Neural cell (in vitro differentiated cells): ENCODE measurements around the gene PER2. TPM values are rescaled to one million over a fixed set of nuclear protein-coding genes. Genes with fewer than 3 reads are reported as not detected.

Source experiments
- H2AFZ ChIP-seq: fragments of 200-600, 300-800 bp; sonication (generic), shearing (Covaris generic); 2 replicates; pipeline ENCODE4 v1.6.0; 2014; ENCODE audit warnings: low read depth, mild to moderate bottlenecking, antibody characterized with exemption, low read length, moderate library complexity
- H3F3A ChIP-seq: fragments of 200-600 bp; shearing (Covaris generic); 2 replicates; pipeline ENCODE4 v1.6.1; 2016; ENCODE audit warnings: mild to moderate bottlenecking, moderate library complexity, mixed read lengths, antibody characterized with exemption, low read length; ENCODE audit not compliant: insufficient read depth, poor library complexity, severe bottlenecking
- H3K27ac ChIP-seq: fragments of 200-600, 300-800 bp; sonication (generic), shearing (Covaris generic); 2 replicates; pipeline ENCODE4 v1.5.1; 2014; ENCODE audit warnings: mild to moderate bottlenecking, low read length, moderate library complexity
- H3K27me3 ChIP-seq: fragments of 300-800, 200-600 bp; sonication (generic), shearing (Covaris generic); 2 replicates; pipeline ENCODE4 v1.6.0; 2014; ENCODE audit warnings: mild to moderate bottlenecking, low read depth, low read length, moderate library complexity; ENCODE audit not compliant: insufficient read depth
- H3K36me3 ChIP-seq: fragments of 300-800, 200-600 bp; sonication (generic), shearing (Covaris generic); 2 replicates; pipeline ENCODE4 v1.5.1; 2014; ENCODE audit warnings: mild to moderate bottlenecking, antibody characterized with exemption, low read length, moderate library complexity; ENCODE audit not compliant: insufficient read depth
- H3K4me2 ChIP-seq: fragments of 300-800, 200-600 bp; sonication (generic), shearing (Covaris generic); 2 replicates; pipeline ENCODE4 v1.6.0; 2014; ENCODE audit warnings: mild to moderate bottlenecking, low read length
- H3K4me3 ChIP-seq: fragments of 300-800, 200-600 bp; sonication (generic), shearing (Covaris generic); 2 replicates; pipeline ENCODE4 v1.5.1; 2014; ENCODE audit warnings: mild to moderate bottlenecking, low read length, moderate library complexity
- H3K79me2 ChIP-seq: fragments of 200-600 bp; shearing (Covaris generic); replicated peaks from 2 replicates; pipeline ENCODE4 v1.6.0; 2014; ENCODE audit warnings: mild to moderate bottlenecking, low read length, moderate library complexity; ENCODE audit not compliant: insufficient read depth
- H3K9ac ChIP-seq: fragments of 300-800, 200-600 bp; sonication (generic), shearing (Covaris generic); 2 replicates; pipeline ENCODE4 v1.6.1; 2016; ENCODE audit warnings: mild to moderate bottlenecking, low read length, mixed read lengths
- H3K9me2 ChIP-seq: fragments of 200-600 bp; shearing (Covaris generic); 2 replicates; pipeline ENCODE4 v1.6.1; 2016; ENCODE audit warnings: mild to moderate bottlenecking, low read length, mixed read lengths; ENCODE audit not compliant: insufficient read depth
- H3K9me3 ChIP-seq: fragments of 200-600, 300-800 bp; sonication (generic), shearing (Covaris generic); 2 replicates; pipeline ENCODE4 v1.6.1; 2016; ENCODE audit warnings: mild to moderate bottlenecking, mixed run types, low read length, moderate library complexity, mixed read lengths
- H4K20me1 ChIP-seq: fragments of 200-600 bp; shearing (Covaris generic); 2 replicates; pipeline ENCODE4 v1.6.1; 2016; ENCODE audit warnings: mild to moderate bottlenecking, mixed run types; ENCODE audit not compliant: insufficient read depth
- EP300 ChIP-seq: fragments of 450-650 bp; conservative IDR thresholded peaks from 2 replicates; pipeline ENCODE4 v1.6.1; 2014; ENCODE audit warnings: antibody characterized with exemption, mild to moderate bottlenecking, moderate library complexity; ENCODE audit not compliant: poor library complexity, severe bottlenecking
- EZH2 ChIP-seq: fragments of 200-600, 300-800 bp; shearing (Covaris generic), sonication (generic); IDR thresholded peaks from 2 replicates; pipeline ENCODE4 v1.6.1; 2014; ENCODE audit warnings: antibody characterized with exemption, low read length, borderline replicate concordance, mild to moderate bottlenecking; ENCODE audit not compliant: insufficient read depth, poor library complexity, severe bottlenecking
- MXI1 ChIP-seq: fragments of 450-650 bp; conservative IDR thresholded peaks from 2 replicates; pipeline ENCODE4 v1.6.1; 2014; ENCODE audit warnings: antibody characterized with exemption, mild to moderate bottlenecking; ENCODE audit not compliant: poor library complexity, severe bottlenecking
- POLR2AphosphoS5 ChIP-seq: IDR thresholded peaks from 2 replicates; pipeline ENCODE4 v1.6.1; 2012
- RAD21 ChIP-seq: fragments of 450-650 bp; conservative IDR thresholded peaks from 2 replicates; pipeline ENCODE4 v1.6.1; 2014; ENCODE audit warnings: antibody characterized with exemption, mild to moderate bottlenecking, moderate library complexity
- SMC3 ChIP-seq: fragments of 450-650 bp; conservative IDR thresholded peaks from 2 replicates; pipeline ENCODE4 v1.6.1; 2014; ENCODE audit warnings: antibody characterized with exemption, mild to moderate bottlenecking, moderate library complexity; ENCODE audit not compliant: poor library complexity
- TAF1 ChIP-seq: IDR thresholded peaks from 2 replicates; pipeline ENCODE4 v1.6.1; 2012; ENCODE audit warnings: low read depth
- polyA plus RNA-seq: library from polyadenylated mRNA; depleted of rRNA; stranded (reverse); fragments of >200 nt; gene quantifications from 2 replicates; pipeline ENCODE4 v1.2.3, GENCODE V29; 2014
- TF ChIP-seq, protein P1 (sequence below): IDR thresholded peaks from 2 replicates; pipeline ENCODE4 v1.6.1; 2012; ENCODE audit warnings: borderline replicate concordance
- TF ChIP-seq, protein P2 (sequence below): fragments of 450-650 bp; IDR thresholded peaks from 2 replicates; pipeline ENCODE4 v1.5.1; 2014; ENCODE audit warnings: antibody characterized with exemption, mild to moderate bottlenecking, moderate library complexity; ENCODE audit not compliant: poor library complexity, severe bottlenecking

PER2 gene
- polyA plus RNA-seq, 1 donor from 2014 or later, result 3.2 TPM

DNA sequence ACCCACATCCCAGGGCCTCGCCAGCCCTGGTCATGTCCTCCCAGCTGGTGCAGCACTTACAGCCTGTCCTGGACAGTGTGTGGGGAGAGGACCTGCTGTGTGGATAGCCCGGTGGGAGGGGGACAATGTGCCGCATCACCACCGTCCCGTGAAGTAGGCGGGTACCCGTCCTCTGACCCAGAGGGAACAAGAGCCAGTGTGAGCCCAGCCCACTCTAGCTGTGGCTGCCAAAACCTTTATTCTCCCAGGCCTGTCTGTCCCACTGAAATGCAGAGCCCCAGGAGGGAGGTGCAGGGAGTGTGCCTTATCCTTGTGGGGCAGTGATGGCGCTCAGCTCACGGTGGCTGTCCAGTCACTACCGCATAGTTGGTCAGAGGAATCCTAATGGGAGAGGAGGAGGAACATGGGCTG, 33.6 kb upstream of the PER2 start:
- Histone ChIP-seq H3K4me3 (peak overlapping the region; percentile 82), H3K9me3 (no peaks in the 10 kb centered on the region), H3K9me2 (no peaks in the 10 kb centered on the region), H3K27me3 (no peaks in the 10 kb centered on the region), H3K36me3 (peaks cover 8% of the 10 kb centered on the region), H3K27ac (no peak overlapping the region), H2AFZ (no peak overlapping the region), H3K79me2 (peaks cover 12% of the 10 kb centered on the region), H3K9ac (peak overlapping the region; percentile 67), H4K20me1 (no peaks in the 10 kb centered on the region), H3K4me2 (peak overlapping the region; percentile 57), H3F3A (no peaks in the 10 kb centered on the region)
- TF ChIP-seq EP300, result no peak
- TF ChIP-seq RAD21, result no peak
- TF ChIP-seq TAF1, result no peak
- TF ChIP-seq MXI1, result no peak
- TF ChIP-seq POLR2AphosphoS5, result no peak
- TF ChIP-seq SMC3, result no peak
- TF ChIP-seq, protein P1, sequence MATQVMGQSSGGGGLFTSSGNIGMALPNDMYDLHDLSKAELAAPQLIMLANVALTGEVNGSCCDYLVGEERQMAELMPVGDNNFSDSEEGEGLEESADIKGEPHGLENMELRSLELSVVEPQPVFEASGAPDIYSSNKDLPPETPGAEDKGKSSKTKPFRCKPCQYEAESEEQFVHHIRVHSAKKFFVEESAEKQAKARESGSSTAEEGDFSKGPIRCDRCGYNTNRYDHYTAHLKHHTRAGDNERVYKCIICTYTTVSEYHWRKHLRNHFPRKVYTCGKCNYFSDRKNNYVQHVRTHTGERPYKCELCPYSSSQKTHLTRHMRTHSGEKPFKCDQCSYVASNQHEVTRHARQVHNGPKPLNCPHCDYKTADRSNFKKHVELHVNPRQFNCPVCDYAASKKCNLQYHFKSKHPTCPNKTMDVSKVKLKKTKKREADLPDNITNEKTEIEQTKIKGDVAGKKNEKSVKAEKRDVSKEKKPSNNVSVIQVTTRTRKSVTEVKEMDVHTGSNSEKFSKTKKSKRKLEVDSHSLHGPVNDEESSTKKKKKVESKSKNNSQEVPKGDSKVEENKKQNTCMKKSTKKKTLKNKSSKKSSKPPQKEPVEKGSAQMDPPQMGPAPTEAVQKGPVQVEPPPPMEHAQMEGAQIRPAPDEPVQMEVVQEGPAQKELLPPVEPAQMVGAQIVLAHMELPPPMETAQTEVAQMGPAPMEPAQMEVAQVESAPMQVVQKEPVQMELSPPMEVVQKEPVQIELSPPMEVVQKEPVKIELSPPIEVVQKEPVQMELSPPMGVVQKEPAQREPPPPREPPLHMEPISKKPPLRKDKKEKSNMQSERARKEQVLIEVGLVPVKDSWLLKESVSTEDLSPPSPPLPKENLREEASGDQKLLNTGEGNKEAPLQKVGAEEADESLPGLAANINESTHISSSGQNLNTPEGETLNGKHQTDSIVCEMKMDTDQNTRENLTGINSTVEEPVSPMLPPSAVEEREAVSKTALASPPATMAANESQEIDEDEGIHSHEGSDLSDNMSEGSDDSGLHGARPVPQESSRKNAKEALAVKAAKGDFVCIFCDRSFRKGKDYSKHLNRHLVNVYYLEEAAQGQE, result no peak
- TF ChIP-seq, protein P2, sequence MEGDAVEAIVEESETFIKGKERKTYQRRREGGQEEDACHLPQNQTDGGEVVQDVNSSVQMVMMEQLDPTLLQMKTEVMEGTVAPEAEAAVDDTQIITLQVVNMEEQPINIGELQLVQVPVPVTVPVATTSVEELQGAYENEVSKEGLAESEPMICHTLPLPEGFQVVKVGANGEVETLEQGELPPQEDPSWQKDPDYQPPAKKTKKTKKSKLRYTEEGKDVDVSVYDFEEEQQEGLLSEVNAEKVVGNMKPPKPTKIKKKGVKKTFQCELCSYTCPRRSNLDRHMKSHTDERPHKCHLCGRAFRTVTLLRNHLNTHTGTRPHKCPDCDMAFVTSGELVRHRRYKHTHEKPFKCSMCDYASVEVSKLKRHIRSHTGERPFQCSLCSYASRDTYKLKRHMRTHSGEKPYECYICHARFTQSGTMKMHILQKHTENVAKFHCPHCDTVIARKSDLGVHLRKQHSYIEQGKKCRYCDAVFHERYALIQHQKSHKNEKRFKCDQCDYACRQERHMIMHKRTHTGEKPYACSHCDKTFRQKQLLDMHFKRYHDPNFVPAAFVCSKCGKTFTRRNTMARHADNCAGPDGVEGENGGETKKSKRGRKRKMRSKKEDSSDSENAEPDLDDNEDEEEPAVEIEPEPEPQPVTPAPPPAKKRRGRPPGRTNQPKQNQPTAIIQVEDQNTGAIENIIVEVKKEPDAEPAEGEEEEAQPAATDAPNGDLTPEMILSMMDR, result no peak
- no peak for TF ChIP-seq EZH2

DNA sequence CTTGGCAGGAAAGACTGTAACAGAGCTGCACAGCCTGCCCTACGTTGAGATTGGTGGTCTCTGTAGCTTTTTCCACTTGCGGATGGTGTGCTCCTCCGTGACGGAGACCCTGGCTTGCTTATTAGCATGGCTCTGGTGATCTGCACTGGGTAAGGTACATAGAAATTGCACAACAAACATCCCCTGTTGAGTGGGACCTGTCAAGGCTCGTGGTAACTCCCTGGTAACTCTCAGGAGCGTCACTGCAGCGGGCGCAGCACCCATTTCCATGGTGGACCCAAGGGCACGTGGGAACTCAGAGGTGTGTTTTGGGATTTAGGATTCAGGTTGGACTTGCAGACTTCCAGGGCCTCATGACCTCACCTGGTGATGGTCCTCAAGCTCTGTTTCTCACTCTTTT, 33.1 kb upstream of the PER2 start:
- Histone ChIP-seq H2AFZ (no peak overlapping the region), H3K36me3 (peaks cover 7% of the 10 kb centered on the region), H3K9ac (peak overlapping the region; percentile 67), H3K9me2 (no peaks in the 10 kb centered on the region), H3F3A (no peaks in the 10 kb centered on the region), H3K4me2 (peak overlapping the region; percentile 57), H3K79me2 (peaks cover 12% of the 10 kb centered on the region), H3K9me3 (no peaks in the 10 kb centered on the region), H3K4me3 (peak overlapping the region; percentile 82), H4K20me1 (no peaks in the 10 kb centered on the region), H3K27me3 (no peaks in the 10 kb centered on the region), H3K27ac (no peak overlapping the region)
- TF ChIP-seq, protein P2, result no peak
- no peak for TF ChIP-seq RAD21
- TF ChIP-seq EP300, result no peak
- TF ChIP-seq POLR2AphosphoS5, result no peak
